ENCODE data around the gene FZD8.

Gene FZD8

DNA sequence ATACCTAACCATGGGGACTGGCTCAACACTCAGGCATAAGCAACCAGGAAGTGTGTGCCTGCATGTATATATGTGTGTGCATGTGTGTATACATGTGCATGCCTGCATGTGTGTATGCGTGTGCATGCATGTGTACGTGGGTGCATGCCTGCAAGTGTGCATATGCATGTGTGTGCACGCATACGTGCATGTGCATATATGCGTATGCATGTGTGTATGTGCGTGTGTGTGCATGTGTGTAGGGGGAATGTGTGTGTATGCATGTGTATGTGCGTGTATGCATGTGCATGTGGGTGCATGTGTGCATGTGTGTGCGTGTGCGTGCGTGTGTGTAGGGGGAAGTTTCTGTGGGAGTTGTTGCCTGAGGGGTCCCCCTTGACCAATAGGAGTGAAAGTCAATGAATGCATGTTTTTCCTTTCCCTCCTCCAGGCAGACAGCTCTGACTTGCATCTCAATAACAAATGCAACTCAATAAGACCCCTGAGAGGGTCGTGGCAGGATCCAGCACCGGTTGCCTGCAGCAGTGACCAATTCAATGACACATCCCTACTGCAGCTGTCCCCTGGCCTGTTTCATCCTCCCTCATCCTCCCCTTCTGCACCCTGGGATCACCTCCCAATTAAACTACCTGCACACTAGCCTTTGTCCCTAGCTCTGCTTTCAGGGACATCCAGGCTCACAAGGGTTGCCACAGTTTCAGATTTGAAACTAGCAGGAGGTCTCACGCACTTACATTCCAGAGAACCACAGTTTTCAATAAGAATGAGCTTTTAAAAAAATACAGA, 27.0 kb upstream of the FZD8 start:
- H3K36me3 ChIP-seq (ENCODE audit: control insufficient read depth in 1 of 2, insufficient read depth in 2 of 2, low read depth in 1 of 2, low read length in 2 of 2), result no peaks in the 10 kb centered on the region
- H3K9ac ChIP-seq (ENCODE audit: low read length), result no peak overlapping the region
- no peak overlapping the region for H2BK12ac ChIP-seq (ENCODE audit: low read length in 2 of 2)
- peak overlapping the region; percentile 10 for H4K8ac ChIP-seq (ENCODE audit: low read length)
- no peak for DNase-seq
- H2AK5ac ChIP-seq (ENCODE audit: low read length, severe bottlenecking), result no peak overlapping the region
- no peaks in the 10 kb centered on the region for H3K79me1 ChIP-seq (replicated peaks; ENCODE audit: low read length, poor library complexity, severe bottlenecking)
- H3K4me1 ChIP-seq (ENCODE audit: control insufficient read depth, insufficient read depth, low read depth, low read length), result peaks cover 2% of the 10 kb centered on the region
- H3K9me3 ChIP-seq (ENCODE audit: control insufficient read depth, low read length), result no peaks in the 10 kb centered on the region
- no peak overlapping the region for H3K4ac ChIP-seq (ENCODE audit: low read depth in 1 of 2, low read length in 2 of 2)
- no peak overlapping the region for H3K4me2 ChIP-seq (ENCODE audit: low read length, poor library complexity, severe bottlenecking)
- H3K27me3 ChIP-seq (ENCODE audit: control insufficient read depth in 1 of 2, insufficient read depth in 1 of 2, low read length in 2 of 2), result no peaks in the 10 kb centered on the region
- no peak overlapping the region for H2BK5ac ChIP-seq (ENCODE audit: low read depth, low read length, poor library complexity, severe bottlenecking)
- H2AFZ ChIP-seq (ENCODE audit: low read depth, low read length), result no peak overlapping the region
- peak overlapping the region; percentile 12 for H4K91ac ChIP-seq (ENCODE audit: low read length)
- H3K27ac ChIP-seq (ENCODE audit: low read length, poor library complexity, severe bottlenecking), result no peak overlapping the region
- no peak overlapping the region for H3K18ac ChIP-seq (ENCODE audit: low read depth in 1 of 2, low read length in 2 of 2)
- 78% methylated on average over 10 of the region's 13 CpGs for WGBS
- no peak overlapping the region for H3K23ac ChIP-seq (ENCODE audit: low read length in 2 of 2)
- peak overlapping the region in 1 of 2 experiments; percentile 27 for H3K14ac ChIP-seq (ENCODE audit: low read length in 2 of 2)
- no peak overlapping the region for H2BK120ac ChIP-seq (ENCODE audit: low read depth, low read length)
- H2BK15ac ChIP-seq (ENCODE audit: low read depth, poor library complexity, severe bottlenecking), result no peak overlapping the region
- no peak overlapping the region for H3K4me3 ChIP-seq (ENCODE audit: insufficient read depth in 1 of 2, low read depth in 1 of 2, low read length in 2 of 2)

DNA sequence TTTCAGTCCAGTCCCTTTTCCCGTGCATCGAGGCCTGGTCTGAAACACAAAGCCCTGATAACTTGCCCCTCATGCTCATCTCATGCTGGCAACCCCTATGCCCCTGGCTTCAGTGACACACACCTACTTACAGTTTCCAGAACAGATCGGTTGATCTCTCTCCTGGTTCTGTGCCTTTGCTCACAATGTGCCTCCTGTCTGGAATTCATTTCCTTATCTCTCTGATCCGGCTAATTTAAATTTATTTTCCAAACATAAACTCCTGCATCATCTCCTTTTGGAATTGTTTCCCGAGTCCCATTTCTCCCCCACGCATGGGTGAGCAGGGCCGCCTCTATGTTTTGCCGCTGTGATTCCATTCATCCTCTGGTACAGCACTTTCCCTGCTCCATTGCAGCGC, 25.9 kb upstream of the FZD8 start:
- Histone ChIP-seq H2AFZ (ENCODE audit: low read depth, low read length) (no peak overlapping the region), H2BK15ac (ENCODE audit: low read depth, poor library complexity, severe bottlenecking) (no peak overlapping the region), H3K9ac (ENCODE audit: low read length) (no peak overlapping the region), H3K18ac (ENCODE audit: low read depth in 1 of 2, low read length in 2 of 2) (no peak overlapping the region), H2BK5ac (ENCODE audit: low read depth, low read length, poor library complexity, severe bottlenecking) (no peak overlapping the region), H3K23ac (ENCODE audit: low read length in 2 of 2) (no peak overlapping the region), H3K36me3 (ENCODE audit: control insufficient read depth in 1 of 2, insufficient read depth in 2 of 2, low read depth in 1 of 2, low read length in 2 of 2) (no peaks in the 10 kb centered on the region), H3K4ac (ENCODE audit: low read depth in 1 of 2, low read length in 2 of 2) (no peak overlapping the region), H4K91ac (ENCODE audit: low read length) (no peak overlapping the region), H3K4me1 (ENCODE audit: control insufficient read depth, insufficient read depth, low read depth, low read length) (peaks cover 2% of the 10 kb centered on the region), H3K27ac (ENCODE audit: low read length, poor library complexity, severe bottlenecking) (no peak overlapping the region), H2BK12ac (ENCODE audit: low read length in 2 of 2) (no peak overlapping the region), H3K27me3 (ENCODE audit: control insufficient read depth in 1 of 2, insufficient read depth in 1 of 2, low read length in 2 of 2) (no peaks in the 10 kb centered on the region), H2AK5ac (ENCODE audit: low read length, severe bottlenecking) (no peak overlapping the region), H2BK120ac (ENCODE audit: low read depth, low read length) (no peak overlapping the region), H3K4me2 (ENCODE audit: low read length, poor library complexity, severe bottlenecking) (no peak overlapping the region), H3K14ac (ENCODE audit: low read length in 2 of 2) (no peak overlapping the region), H3K79me1 (replicated peaks; ENCODE audit: low read length, poor library complexity, severe bottlenecking) (no peaks in the 10 kb centered on the region), H3K4me3 (ENCODE audit: insufficient read depth in 1 of 2, low read depth in 1 of 2, low read length in 2 of 2) (no peak overlapping the region), H4K8ac (ENCODE audit: low read length) (no peak overlapping the region), H3K9me3 (ENCODE audit: control insufficient read depth, low read length) (no peaks in the 10 kb centered on the region)
- no peak for DNase-seq
- 98% methylated on average over 9 of the region's 9 CpGs for WGBS

DNA sequence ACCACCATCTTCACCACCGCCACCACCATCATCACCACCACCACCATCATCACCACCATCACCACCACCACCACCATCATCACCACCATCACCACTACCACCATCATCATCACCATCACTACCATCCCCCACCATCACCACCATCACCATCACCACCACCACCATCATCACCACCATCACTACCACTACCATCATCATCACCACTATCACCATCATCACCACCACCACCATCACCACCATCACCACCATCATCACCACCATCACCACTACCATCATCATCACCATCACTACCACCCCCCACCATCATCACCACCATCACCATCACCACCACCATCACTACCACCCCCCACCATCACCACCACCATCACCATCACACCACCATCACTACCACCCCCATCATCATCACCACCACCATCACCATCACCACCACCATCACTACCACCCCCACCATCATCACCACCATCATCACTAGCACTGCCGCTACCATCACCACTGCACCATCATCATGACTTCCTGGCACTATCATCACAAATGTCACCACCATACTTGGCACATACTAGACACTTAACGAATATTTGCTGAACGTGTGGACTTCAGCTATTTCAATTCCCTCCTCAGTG, 25.3 kb upstream of the FZD8 start:
- Histone ChIP-seq H3K9ac (ENCODE audit: low read length) (no peak overlapping the region), H2AFZ (ENCODE audit: low read depth, low read length) (no peak overlapping the region), H3K4me1 (ENCODE audit: control insufficient read depth, insufficient read depth, low read depth, low read length) (peaks cover 2% of the 10 kb centered on the region), H3K4me3 (ENCODE audit: insufficient read depth in 1 of 2, low read depth in 1 of 2, low read length in 2 of 2) (no peak overlapping the region), H3K14ac (ENCODE audit: low read length in 2 of 2) (no peak overlapping the region), H3K9me3 (ENCODE audit: control insufficient read depth, low read length) (no peaks in the 10 kb centered on the region), H2BK15ac (ENCODE audit: low read depth, poor library complexity, severe bottlenecking) (no peak overlapping the region), H2BK12ac (ENCODE audit: low read length in 2 of 2) (no peak overlapping the region), H3K36me3 (ENCODE audit: control insufficient read depth in 1 of 2, insufficient read depth in 2 of 2, low read depth in 1 of 2, low read length in 2 of 2) (no peaks in the 10 kb centered on the region), H3K27ac (ENCODE audit: low read length, poor library complexity, severe bottlenecking) (no peak overlapping the region), H3K27me3 (ENCODE audit: control insufficient read depth in 1 of 2, insufficient read depth in 1 of 2, low read length in 2 of 2) (no peaks in the 10 kb centered on the region), H2BK120ac (ENCODE audit: low read depth, low read length) (no peak overlapping the region), H4K8ac (ENCODE audit: low read length) (no peak overlapping the region), H4K91ac (ENCODE audit: low read length) (no peak overlapping the region), H3K4me2 (ENCODE audit: low read length, poor library complexity, severe bottlenecking) (no peak overlapping the region), H3K79me1 (replicated peaks; ENCODE audit: low read length, poor library complexity, severe bottlenecking) (no peaks in the 10 kb centered on the region), H3K18ac (ENCODE audit: low read depth in 1 of 2, low read length in 2 of 2) (no peak overlapping the region), H3K4ac (ENCODE audit: low read depth in 1 of 2, low read length in 2 of 2) (no peak overlapping the region), H3K23ac (ENCODE audit: low read length in 2 of 2) (no peak overlapping the region), H2BK5ac (ENCODE audit: low read depth, low read length, poor library complexity, severe bottlenecking) (no peak overlapping the region), H2AK5ac (ENCODE audit: low read length, severe bottlenecking) (no peak overlapping the region)
- WGBS, result 87% methylated on average over 4 of the region's 4 CpGs
- no peak for DNase-seq

- Histone ChIP-seq H3K4me3 (ENCODE audit: insufficient read depth in 1 of 2, low read depth in 1 of 2, low read length in 2 of 2) (no peak overlapping the region), H3K14ac (ENCODE audit: low read length in 2 of 2) (no peak overlapping the region), H4K91ac (ENCODE audit: low read length) (no peak overlapping the region), H3K4me1 (ENCODE audit: control insufficient read depth, insufficient read depth, low read depth, low read length) (no peaks in the 10 kb centered on the region), H3K36me3 (ENCODE audit: control insufficient read depth in 1 of 2, insufficient read depth in 2 of 2, low read depth in 1 of 2, low read length in 2 of 2) (no peaks in the 10 kb centered on the region), H3K79me1 (replicated peaks; ENCODE audit: low read length, poor library complexity, severe bottlenecking) (no peaks in the 10 kb centered on the region), H3K4me2 (ENCODE audit: low read length, poor library complexity, severe bottlenecking) (no peak overlapping the region), H3K23ac (ENCODE audit: low read length in 2 of 2) (no peak overlapping the region), H2BK5ac (ENCODE audit: low read depth, low read length, poor library complexity, severe bottlenecking) (no peak overlapping the region), H2BK12ac (ENCODE audit: low read length in 2 of 2) (no peak overlapping the region), H2AK5ac (ENCODE audit: low read length, severe bottlenecking) (no peak overlapping the region), H3K9me3 (ENCODE audit: control insufficient read depth, low read length) (no peaks in the 10 kb centered on the region), H3K4ac (ENCODE audit: low read depth in 1 of 2, low read length in 2 of 2) (no peak overlapping the region), H2BK120ac (ENCODE audit: low read depth, low read length) (no peak overlapping the region), H2BK15ac (ENCODE audit: low read depth, poor library complexity, severe bottlenecking) (no peak overlapping the region), H2AFZ (ENCODE audit: low read depth, low read length) (no peak overlapping the region), H3K27me3 (ENCODE audit: control insufficient read depth in 1 of 2, insufficient read depth in 1 of 2, low read length in 2 of 2) (no peaks in the 10 kb centered on the region), H3K27ac (ENCODE audit: low read length, poor library complexity, severe bottlenecking) (no peak overlapping the region), H3K18ac (ENCODE audit: low read depth in 1 of 2, low read length in 2 of 2) (no peak overlapping the region), H4K8ac (ENCODE audit: low read length) (no peak overlapping the region), H3K9ac (ENCODE audit: low read length) (no peak overlapping the region)
- 50% methylated on average over 1 of the region's 2 CpGs for WGBS
- peak; percentile 27 for DNase-seq
These were observed 19.1 kb upstream of the FZD8 start for GRCh38 chr10:35661236-35661635.

Data from mesenchymal stem cell (in vitro differentiated cells and primary cell).